Astrocyte (in vitro differentiated cells and primary cell): ENCODE results near the gene KRTAP5-1. TPM values are rescaled to one million over a fixed set of nuclear protein-coding genes. Genes with fewer than 3 reads are reported as not detected.

ENCODE experiments used
- DNase-seq: peaks from one replicate; pipeline ENCODE4 v3.0.0-alpha.2; 2010; ENCODE audit warnings: low read depth
- FAIRE-seq: peaks from 2 replicates; lab custom pipeline; 2011; peaks lifted over from hg19 to GRCh38; lab: Jason Lieb, UNC
- H2AFZ ChIP-seq: 2 replicates; pipeline ENCODE4 v1.6.0; 2012; ENCODE audit warnings: low read depth, low read length, inconsistent platforms
- H3K27ac ChIP-seq: 2 replicates; pipeline ENCODE4 v1.5.1; 2011; ENCODE audit warnings: low read depth, low read length, inconsistent platforms
- H3K27me3 ChIP-seq: 2 replicates; pipeline ENCODE4 v1.6.0; 2011; ENCODE audit warnings: low read length, inconsistent platforms; ENCODE audit not compliant: insufficient read depth
- H3K36me3 ChIP-seq: 2 replicates; pipeline ENCODE4 v1.5.1; 2011; ENCODE audit warnings: low read length, inconsistent platforms; ENCODE audit not compliant: insufficient read depth
- H3K4me1 ChIP-seq: 2 replicates; pipeline ENCODE4 v1.5.1; 2011; ENCODE audit warnings: low read length, inconsistent platforms; ENCODE audit not compliant: insufficient read depth
- H3K4me2 ChIP-seq: 2 replicates; pipeline ENCODE4 v1.6.0; 2012; ENCODE audit warnings: low read length, inconsistent platforms
- H3K4me3 ChIP-seq: 2 replicates; pipeline ENCODE4 v1.5.1; 2011; ENCODE audit warnings: low read depth, mild to moderate bottlenecking, low read length, inconsistent platforms; ENCODE audit not compliant: insufficient read depth
- H3K79me2 ChIP-seq: 2 replicates; pipeline ENCODE4 v1.6.0; 2012; ENCODE audit warnings: mild to moderate bottlenecking, low read length, inconsistent platforms; ENCODE audit not compliant: insufficient read depth
- H3K9ac ChIP-seq: 2 replicates; pipeline ENCODE4 v1.6.0; 2012; ENCODE audit warnings: mild to moderate bottlenecking, low read length, inconsistent platforms
- H3K9me3 ChIP-seq: 2 replicates; pipeline ENCODE4 v1.5.1; 2012; ENCODE audit warnings: low read depth, mild to moderate bottlenecking, low read length, inconsistent platforms; ENCODE audit not compliant: insufficient read depth
- H4K20me1 ChIP-seq: 2 replicates; pipeline ENCODE4 v1.6.0; 2012; ENCODE audit warnings: low read length, inconsistent platforms; ENCODE audit not compliant: insufficient read depth
- H3K27ac Mint-ChIP-seq: one replicate; pipeline ENCODE4 v1.8.0; 2021; ENCODE audit warnings: mild to moderate bottlenecking, mixed read lengths; ENCODE audit not compliant: unreplicated experiment
- H3K27me3 Mint-ChIP-seq: one replicate; pipeline ENCODE4 v1.8.0; 2021; ENCODE audit warnings: low read depth, mixed read lengths; ENCODE audit not compliant: unreplicated experiment
- H3K36me3 Mint-ChIP-seq: one replicate; pipeline ENCODE4 v1.8.0; 2021; ENCODE audit warnings: low read depth, mixed read lengths; ENCODE audit not compliant: unreplicated experiment
- H3K4me1 Mint-ChIP-seq: one replicate; pipeline ENCODE4 v1.8.0; 2021; ENCODE audit warnings: low read depth, mixed read lengths; ENCODE audit not compliant: unreplicated experiment
- H3K4me3 Mint-ChIP-seq: one replicate; pipeline ENCODE4 v1.8.0; 2021; ENCODE audit warnings: mild to moderate bottlenecking, moderate library complexity, mixed read lengths; ENCODE audit not compliant: unreplicated experiment
- H3K9me3 Mint-ChIP-seq: one replicate; pipeline ENCODE4 v1.8.0; 2021; ENCODE audit warnings: mild to moderate bottlenecking, mixed read lengths; ENCODE audit not compliant: unreplicated experiment
- CTCF ChIP-seq: IDR thresholded peaks from 2 replicates; pipeline ENCODE4 v1.5.1; 2011; ENCODE audit warnings: low read depth, mild to moderate bottlenecking, inconsistent platforms, low read length, moderate library complexity; ENCODE audit not compliant: insufficient read depth
- EZH2 ChIP-seq: IDR thresholded peaks from 2 replicates; pipeline ENCODE4 v1.6.1; 2012; ENCODE audit warnings: mild to moderate bottlenecking, low read length, inconsistent platforms; ENCODE audit not compliant: insufficient read depth
- total RNA-seq: library from RNA; stranded (reverse); gene quantifications from 2 replicates; pipeline ENCODE4 v1.2.1, GENCODE V29; 2021

Gene KRTAP5-1
- total RNA-seq, 1 donor from 2014 or later = not detected

GRCh38 chr11:1574238-1574932 lies 10.7 kb downstream of the KRTAP5-1 start:
- H3K4me3 ChIP-seq = peak overlapping the region; percentile 5
- no peak for FAIRE-seq

DNA sequence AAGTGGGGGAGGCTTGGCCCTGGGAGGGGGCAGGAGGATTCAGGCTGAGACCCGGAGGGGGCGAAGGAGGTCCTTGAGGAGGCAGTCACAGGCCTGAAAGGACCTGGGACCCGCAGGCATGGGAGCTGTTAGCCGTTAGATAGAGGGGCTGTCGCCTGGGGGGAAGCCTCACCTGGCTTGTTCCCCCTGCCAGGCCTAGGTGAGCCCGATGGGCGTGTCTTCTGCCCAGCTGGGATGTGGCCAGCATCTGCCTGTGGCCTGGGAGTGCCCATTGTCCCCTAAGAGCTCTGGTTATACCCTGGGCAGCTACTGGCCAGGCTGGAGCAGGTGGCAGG lies 11.2 kb downstream of the KRTAP5-1 start:
- Mint-ChIP-seq H3K36me3 (peaks cover 10% of the 10 kb centered on the region), H3K27me3 (peaks cover 24% of the 10 kb centered on the region), H3K4me3 (peak overlapping the region; percentile 70), H3K9me3 (peaks cover 7% of the 10 kb centered on the region), H3K4me1 (peaks cover 5% of the 10 kb centered on the region), H3K27ac (no peak overlapping the region)
- Histone ChIP-seq H3K4me2 (peak overlapping the region; percentile 81), H3K27me3 (peaks cover 14% of the 10 kb centered on the region), H2AFZ (no peak overlapping the region), H3K9me3 (no peaks in the 10 kb centered on the region), H3K9ac (no peak overlapping the region), H3K27ac (no peak overlapping the region), H3K36me3 (no peaks in the 10 kb centered on the region), H4K20me1 (peaks cover 37% of the 10 kb centered on the region), H3K79me2 (peaks cover 25% of the 10 kb centered on the region), H3K4me3 (no peak overlapping the region), H3K4me1 (no peaks in the 10 kb centered on the region)
- no peak for FAIRE-seq
- peak; percentile 15 for TF ChIP-seq EZH2
- TF ChIP-seq CTCF = no peak
- DNase-seq = no peak

More at GRCh38 chr11:1574238-1574932, 10.7 kb downstream of the KRTAP5-1 start:
- Histone ChIP-seq H3K27ac (no peak overlapping the region), H3K9ac (no peak overlapping the region), H3K4me2 (peak overlapping the region; percentile 81), H3K9me3 (no peaks in the 10 kb centered on the region), H3K36me3 (no peaks in the 10 kb centered on the region), H2AFZ (no peak overlapping the region), H3K4me1 (no peaks in the 10 kb centered on the region), H4K20me1 (peaks cover 31% of the 10 kb centered on the region), H3K79me2 (peaks cover 20% of the 10 kb centered on the region), H3K27me3 (peaks cover 14% of the 10 kb centered on the region)
- no peak for DNase-seq
- peaks cover 27% of the 10 kb centered on the region for H3K27me3 Mint-ChIP-seq
- peaks cover 10% of the 10 kb centered on the region for H3K9me3 Mint-ChIP-seq
- TF ChIP-seq EZH2 (peak; percentile 23), CTCF (peak; percentile 56)
- H3K36me3 Mint-ChIP-seq = peaks cover 9% of the 10 kb centered on the region
- no peak overlapping the region for H3K27ac Mint-ChIP-seq
- H3K4me3 Mint-ChIP-seq = peak overlapping the region; percentile 69
- peaks cover 3% of the 10 kb centered on the region for H3K4me1 Mint-ChIP-seq
